ENCODE results near the gene JAK1. TPM values are rescaled to one million over a fixed set of nuclear protein-coding genes. Genes with fewer than 3 reads are reported as not detected.

Gene JAK1
- total RNA-seq, 4 donors from 2014 or later = 102 to 165 (median 120) TPM

DNA sequence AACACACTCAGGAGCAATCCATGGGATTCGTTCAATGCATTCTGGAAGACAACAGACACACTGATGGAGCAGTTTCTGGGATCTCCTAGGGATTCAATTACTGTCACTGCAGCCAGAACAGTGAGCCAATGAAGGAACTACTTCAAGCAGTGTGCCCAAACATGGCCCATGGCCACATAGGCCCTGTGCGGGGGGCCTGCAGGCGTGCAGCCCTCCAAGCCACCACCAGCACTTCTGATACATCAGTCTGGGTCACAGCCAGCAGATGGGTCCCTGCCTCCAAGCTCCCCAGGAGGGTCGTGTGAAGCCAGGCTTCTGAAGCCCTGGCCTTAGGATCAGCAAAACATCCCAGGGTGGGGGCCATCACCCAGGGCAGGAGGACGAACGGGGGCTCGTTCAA, 122.2 kb downstream of the JAK1 start:
- Histone ChIP-seq H3K27ac (no peak overlapping the region), H3K36me3 (peaks cover 44 to 47% of the 10 kb centered on the region in 2 donors), H3K9me3 (no peaks in the 10 kb centered on the region), H3K27me3 (no peaks in the 10 kb centered on the region), H3K4me1 (peaks cover 0 to 6% of the 10 kb centered on the region in 2 donors), H3K4me3 (replicated peaks in 1 of 3) (no peak overlapping the region)
- intact Hi-C loops (cut with DNase I) = no loop called here
- no peak for DNase-seq
- WGBS, 2 donors = 93 to 98% methylated on average over 7 of the region's 7 CpGs
- TF ChIP-seq, protein P1, sequence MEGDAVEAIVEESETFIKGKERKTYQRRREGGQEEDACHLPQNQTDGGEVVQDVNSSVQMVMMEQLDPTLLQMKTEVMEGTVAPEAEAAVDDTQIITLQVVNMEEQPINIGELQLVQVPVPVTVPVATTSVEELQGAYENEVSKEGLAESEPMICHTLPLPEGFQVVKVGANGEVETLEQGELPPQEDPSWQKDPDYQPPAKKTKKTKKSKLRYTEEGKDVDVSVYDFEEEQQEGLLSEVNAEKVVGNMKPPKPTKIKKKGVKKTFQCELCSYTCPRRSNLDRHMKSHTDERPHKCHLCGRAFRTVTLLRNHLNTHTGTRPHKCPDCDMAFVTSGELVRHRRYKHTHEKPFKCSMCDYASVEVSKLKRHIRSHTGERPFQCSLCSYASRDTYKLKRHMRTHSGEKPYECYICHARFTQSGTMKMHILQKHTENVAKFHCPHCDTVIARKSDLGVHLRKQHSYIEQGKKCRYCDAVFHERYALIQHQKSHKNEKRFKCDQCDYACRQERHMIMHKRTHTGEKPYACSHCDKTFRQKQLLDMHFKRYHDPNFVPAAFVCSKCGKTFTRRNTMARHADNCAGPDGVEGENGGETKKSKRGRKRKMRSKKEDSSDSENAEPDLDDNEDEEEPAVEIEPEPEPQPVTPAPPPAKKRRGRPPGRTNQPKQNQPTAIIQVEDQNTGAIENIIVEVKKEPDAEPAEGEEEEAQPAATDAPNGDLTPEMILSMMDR (IDR thresholded peaks at IDR 0.05) = no peak
- no peak for TF ChIP-seq POLR2A (IDR thresholded peaks at IDR 0.05)

DNA sequence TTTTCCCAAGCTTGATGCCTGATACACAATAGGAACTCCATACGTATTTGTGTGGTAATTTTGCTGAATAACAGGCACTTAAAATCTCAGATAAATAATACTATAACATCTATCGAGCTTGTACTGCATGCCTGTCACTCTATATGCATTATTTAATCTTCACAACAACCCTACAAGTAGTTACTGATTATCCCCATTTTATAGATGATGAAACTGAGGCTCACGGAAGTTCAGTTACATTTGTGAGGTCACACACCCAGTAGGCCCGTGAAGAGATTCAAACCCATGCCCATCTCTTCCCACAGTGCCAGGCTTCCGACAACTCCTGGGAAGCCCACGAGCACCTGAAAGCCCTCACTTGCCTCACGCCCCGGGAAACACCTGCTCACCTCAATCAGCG, 122.7 kb downstream of the JAK1 start:
- peaks cover 0 to 6% of the 10 kb centered on the region in 2 donors for H3K4me1 ChIP-seq
- no peak overlapping the region for H3K4me3 ChIP-seq (replicated peaks in 1 of 3)
- no peak for DNase-seq
- intact Hi-C loops (cut with DNase I) = no loop called here
- H3K9me3 ChIP-seq = no peaks in the 10 kb centered on the region
- no peaks in the 10 kb centered on the region for H3K27me3 ChIP-seq
- 98 to 99% methylated on average over 9 of the region's 9 CpGs for WGBS, 2 donors
- TF ChIP-seq, protein P1 (IDR thresholded peaks at IDR 0.05) = no peak
- TF ChIP-seq POLR2A (IDR thresholded peaks at IDR 0.05) = no peak
- peaks cover 43 to 45% of the 10 kb centered on the region in 2 donors for H3K36me3 ChIP-seq
- no peak overlapping the region for H3K27ac ChIP-seq

DNA sequence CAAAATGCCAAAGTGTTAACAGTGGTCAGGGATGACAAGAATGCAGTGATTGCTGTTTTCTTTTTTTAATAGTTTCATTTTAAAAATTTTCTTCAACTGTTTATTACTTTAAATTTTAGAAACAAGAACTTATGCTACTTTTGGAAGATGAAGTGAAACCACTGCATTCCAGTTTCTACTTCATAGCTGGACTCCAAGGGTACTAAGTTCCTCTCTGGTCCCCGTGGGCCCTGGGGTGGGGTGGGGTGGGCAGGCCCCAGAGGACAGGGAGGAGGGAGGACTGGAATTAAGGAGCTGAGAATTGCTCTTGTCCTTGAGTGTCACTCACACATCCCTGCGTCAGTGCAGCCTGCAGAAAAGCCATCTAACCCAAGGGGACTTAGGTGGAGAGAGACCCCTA, 124.1 kb downstream of the JAK1 start:
- Histone ChIP-seq H3K4me3 (replicated peaks in 1 of 3) (no peak overlapping the region), H3K27ac (peak overlapping the region in 1 of 3 donors; percentile 51), H3K4me1 (peaks cover 0 to 6% of the 10 kb centered on the region in 2 donors), H3K9me3 (no peaks in the 10 kb centered on the region), H3K27me3 (no peaks in the 10 kb centered on the region), H3K36me3 (peaks cover 44 to 49% of the 10 kb centered on the region in 2 donors)
- no peak for TF ChIP-seq POLR2A (IDR thresholded peaks at IDR 0.05)
- TF ChIP-seq, protein P1 (IDR thresholded peaks at IDR 0.05) = no peak
- WGBS, 2 donors = 44 to 48% methylated on average over 2 of the region's 2 CpGs
- intact Hi-C loops (cut with DNase I) = no loop called here
- DNase-seq = no peak

DNA sequence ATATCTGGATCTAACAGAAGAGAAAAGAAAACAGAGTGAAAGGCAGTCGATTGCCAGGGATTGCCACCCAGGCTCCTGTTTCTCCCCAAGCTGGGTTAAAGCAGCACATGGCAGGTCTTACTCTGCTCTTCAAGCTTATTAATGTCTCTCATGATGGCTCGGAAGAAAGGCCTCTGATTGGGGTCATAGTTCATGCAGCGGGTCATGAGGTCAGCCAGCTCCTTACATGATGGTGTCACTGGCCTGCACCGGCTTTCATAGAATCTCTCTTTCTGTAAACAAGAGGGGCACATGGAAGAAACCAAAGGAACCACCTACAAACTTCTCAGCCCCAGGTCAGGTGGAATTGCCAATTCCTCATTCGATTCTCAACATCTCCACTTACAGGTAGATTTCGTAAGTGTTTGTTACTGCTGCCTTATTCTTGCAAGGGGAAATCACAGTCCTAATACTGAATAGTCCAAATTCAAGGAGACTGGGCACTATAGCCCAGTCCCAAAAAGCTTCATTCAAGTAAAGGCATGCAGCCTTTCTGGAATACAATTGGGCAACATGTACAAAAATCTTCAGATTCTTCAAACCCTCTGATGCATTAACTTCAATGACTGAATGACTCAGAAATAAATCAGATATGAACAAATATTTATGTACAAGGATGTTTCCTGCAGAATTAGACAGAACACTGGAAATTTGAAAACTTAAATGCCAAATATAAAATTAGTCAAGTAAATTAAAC, 124.9 kb downstream of the JAK1 start:
- H3K9me3 ChIP-seq = no peaks in the 10 kb centered on the region
- H3K4me3 ChIP-seq (replicated peaks in 1 of 3) = no peak overlapping the region
- 80 to 89% methylated on average over 6 of the region's 6 CpGs for WGBS, 2 donors
- peaks cover 0 to 6% of the 10 kb centered on the region in 2 donors for H3K4me1 ChIP-seq
- intact Hi-C loops (cut with DNase I) = no loop called here
- H3K27ac ChIP-seq = peak overlapping the region in 2 of 3 donors; percentile 14 to 22
- H3K27me3 ChIP-seq = no peaks in the 10 kb centered on the region
- DNase-seq = no peak
- TF ChIP-seq POLR2A (IDR thresholded peaks at IDR 0.05) = no peak
- TF ChIP-seq, protein P1 (IDR thresholded peaks at IDR 0.05) = no peak
- H3K36me3 ChIP-seq = peaks cover 43 to 55% of the 10 kb centered on the region in 2 donors

DNA sequence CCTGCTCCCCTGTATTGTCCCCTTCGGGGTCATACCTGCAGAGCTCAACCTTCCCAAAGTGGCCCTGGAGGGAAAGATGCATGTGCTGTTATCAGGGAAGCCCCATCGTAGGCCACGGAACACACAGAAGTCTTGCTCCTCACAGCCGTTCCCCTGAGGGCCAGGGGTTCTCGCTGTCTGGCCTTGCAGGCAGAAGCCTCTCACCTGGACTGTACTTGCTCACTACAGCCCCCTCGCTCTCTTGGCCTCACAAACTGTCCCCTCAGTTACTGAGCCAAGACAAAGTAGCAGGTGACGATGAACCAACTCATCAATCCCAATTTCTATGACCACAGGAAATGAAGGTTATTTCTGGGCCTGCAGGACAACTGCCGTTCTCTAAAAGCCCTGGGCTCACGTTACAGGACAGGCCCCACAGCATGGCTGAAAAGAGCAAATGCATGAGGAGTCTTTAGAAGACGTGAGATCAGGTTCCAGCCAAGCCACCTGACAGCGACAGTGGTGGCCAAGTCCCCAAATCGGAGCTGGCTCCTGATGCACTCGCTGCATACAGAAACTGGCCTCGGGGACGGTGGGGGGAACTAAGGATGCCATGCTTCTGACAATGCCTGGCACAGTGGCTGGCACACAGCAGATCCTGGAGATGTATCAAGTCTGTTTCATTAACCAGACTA, 126.5 kb downstream of the JAK1 start:
- TF ChIP-seq, protein P1 (IDR thresholded peaks at IDR 0.05) = no peak
- no peak for TF ChIP-seq POLR2A (IDR thresholded peaks at IDR 0.05)
- Histone ChIP-seq H3K27ac (no peak overlapping the region), H3K4me1 (peaks cover 0 to 6% of the 10 kb centered on the region in 2 donors), H3K27me3 (no peaks in the 10 kb centered on the region), H3K9me3 (no peaks in the 10 kb centered on the region), H3K36me3 (peaks cover 49 to 57% of the 10 kb centered on the region in 2 donors), H3K4me3 (replicated peaks in 1 of 3) (no peak overlapping the region)
- DNase-seq = no peak
- intact Hi-C loops (cut with DNase I) = no loop called here
- 91 to 97% methylated on average over 15 of the region's 15 CpGs for WGBS, 2 donors
